K562 (cell line): Measurements from ENCODE around the gene HACL1. TPM values are rescaled to one million over a fixed set of nuclear protein-coding genes. Genes with fewer than 3 reads are reported as not detected.

ENCODE experiments used
- BCL6 ChIP-seq: fragments of 250-450 bp; sonication (Bioruptor Pico); IDR thresholded peaks from 2 replicates; pipeline ENCODE4 v1.4.0; 2020
- CEBPB ChIP-seq: fragments of 450-650 bp; IDR thresholded peaks from 2 replicates; pipeline ENCODE4 v1.6.1; 2016; ENCODE audit warnings: missing genetic modification characterization, missing compliant biosample characterization
- DACH1 ChIP-seq: fragments of 450-650 bp; IDR thresholded peaks from 2 replicates; pipeline ENCODE4 v1.6.1; 2018; ENCODE audit not compliant: partially characterized antibody
- ETS2 ChIP-seq: IDR thresholded peaks from 2 replicates; pipeline ENCODE4 v1.6.1; 2016; ENCODE audit warnings: borderline replicate concordance, missing genetic modification characterization, mild to moderate bottlenecking, moderate library complexity, missing compliant biosample characterization; ENCODE audit not compliant: poor library complexity, severe bottlenecking
- HIVEP1 ChIP-seq: fragments of 250-450 bp; sonication (Bioruptor Pico); IDR thresholded peaks from 2 replicates; pipeline ENCODE4 v1.4.0; 2020; ENCODE audit warnings: mild to moderate bottlenecking
- IRF1 ChIP-seq: sonication (generic); formaldehyde crosslinking; IDR thresholded peaks from 2 replicates; pipeline ENCODE4 v1.8.0; 2022; ENCODE audit warnings: missing genetic modification reagents, mild to moderate bottlenecking, borderline replicate concordance
- MTA2 ChIP-seq: fragments of 450-650 bp; IDR thresholded peaks from 2 replicates; pipeline ENCODE4 v1.6.1; 2016; ENCODE audit warnings: low read depth
- NBN ChIP-seq: fragments of 450-650 bp; IDR thresholded peaks from 2 replicates; pipeline ENCODE4 v1.6.1; 2016; ENCODE audit warnings: low read depth, mild to moderate bottlenecking
- PHF20 ChIP-seq: fragments of 450-650 bp; IDR thresholded peaks from 2 replicates; pipeline ENCODE4 v1.6.1; 2018; ENCODE audit not compliant: partially characterized antibody
- PHF8 ChIP-seq: fragments of 200-600 bp; sonication (generic); IDR thresholded peaks from 2 replicates; pipeline ENCODE4 v1.6.1; 2012; ENCODE audit warnings: mixed run types, mild to moderate bottlenecking, inconsistent platforms, low read length, moderate library complexity, borderline replicate concordance
- RB1 ChIP-seq: fragments of 450-650 bp; IDR thresholded peaks from 2 replicates; pipeline ENCODE4 v1.6.1; 2017; ENCODE audit warnings: low read depth, mild to moderate bottlenecking
- REST ChIP-seq, 2 experiments: fragments of 450-650 bp; formaldehyde crosslinking in 1 of 2; IDR thresholded peaks; 2 replicates each; pipeline versions ENCODE4 v1.4.0 to v1.6.1; 2014 to 2020; ENCODE audit warnings: mild to moderate bottlenecking in 2 of 2, borderline replicate concordance in 1 of 2, low read depth in 1 of 2
- SOX6 ChIP-seq: fragments of 450-650 bp; IDR thresholded peaks from 2 replicates; pipeline ENCODE4 v1.6.1; 2014; ENCODE audit warnings: mild to moderate bottlenecking
- SUPT5H ChIP-seq: fragments of 450-650 bp; IDR thresholded peaks from 2 replicates; pipeline ENCODE4 v1.6.1; 2016
- TFE3 ChIP-seq: fragments of 450-650 bp; formaldehyde crosslinking; IDR thresholded peaks from 2 replicates; pipeline ENCODE4 v1.4.0; 2020; ENCODE audit warnings: mild to moderate bottlenecking, mixed read lengths
- USF1 ChIP-seq: sonication (generic); formaldehyde crosslinking; IDR thresholded peaks from 2 replicates; pipeline ENCODE4 v1.9.0; 2022; ENCODE audit warnings: mild to moderate bottlenecking, missing genetic modification reagents
- ZNF445 ChIP-seq: fragments of 250-450 bp; sonication (Bioruptor Pico); IDR thresholded peaks from 2 replicates; pipeline ENCODE4 v1.4.0; 2020; ENCODE audit warnings: low read depth, mild to moderate bottlenecking, moderate library complexity
- ZNF561 ChIP-seq: fragments of 450-650 bp; formaldehyde crosslinking; conservative IDR thresholded peaks from 2 replicates; pipeline ENCODE4 v1.4.0; 2020; ENCODE audit warnings: mild to moderate bottlenecking, moderate library complexity
- polyA plus RNA-seq, 8 experiments: library from polyadenylated mRNA; depleted of rRNA in 4 of 8; stranded (reverse) in 5 of 8; unstranded in 3 of 8; fragments of >200 nt; fragmentation: Nextera tagmentation in 2 of 8; fragmentation: Illumina TruSeq in 1 of 8; extraction: Ambion mirVana in 2 of 8; extraction: Trizol in 1 of 8; gene quantifications; 2 replicates each; pipeline versions ENCODE4 v1.2.1 to v1.2.3, GENCODE V29; 2011 to 2014; ENCODE audit warnings: inconsistent platforms in 1 of 8, missing spikeins in 1 of 8
- total RNA-seq, 7 experiments: library from RNA; depleted of rRNA in 6 of 7; stranded (reverse); fragments of >200 nt in 6 of 7; fragmentation: Illumina TruSeq in 2 of 7; extraction: Trizol in 2 of 7; gene quantifications; 2 replicates each; pipeline versions ENCODE4 v1.2.1 to v1.2.3, GENCODE V29; 2011 to 2021; ENCODE audit warnings: low replicate concordance in 1 of 7

Gene HACL1
- total and polyA plus RNA-seq, 9 of the 15 experiments (the other 6 are each of a cell fraction or from before 2014, with no cell fraction given), result 18.9 to 61.5 (median 30.5) TPM

- TF ChIP-seq DACH1, result peak; percentile 66
- no peak for TF ChIP-seq PHF20
- TF ChIP-seq TFE3 (CRISPR knock-in tag), result no peak
- no peak for TF ChIP-seq MTA2
- no peak for TF ChIP-seq ETS2 (tag)
- TF ChIP-seq SOX6, result no peak
- no peak for TF ChIP-seq SUPT5H
- TF ChIP-seq HIVEP1 (CRISPR knock-in tag), result no peak
- TF ChIP-seq CEBPB (tag), result no peak
- 0 out of 2 replicates have a peak, but pooled peaks have one; percentile 28 for TF ChIP-seq RB1
- TF ChIP-seq NBN, result no peak
- no peak for TF ChIP-seq ZNF445 (CRISPR knock-in tag)
- no peak for TF ChIP-seq IRF1 (CRISPR knock-in tag)
- TF ChIP-seq REST (IDR thresholded peaks at IDR 0.05; ENCODE audit: borderline replicate concordance), result peak; percentile 49; the same call in 1 of the 2 replicates
- no peak for TF ChIP-seq REST (CRISPR knock-in tag; IDR thresholded peaks at IDR 0.05; ENCODE audit: low read depth)
- no peak for TF ChIP-seq PHF8
- TF ChIP-seq BCL6 (CRISPR knock-in tag), result no peak
- no peak for TF ChIP-seq USF1 (CRISPR knock-in tag)
- TF ChIP-seq ZNF561, result no peak
Observed at GRCh38 chr3:15557511-15557946, 43.8 kb downstream of the HACL1 start (continued).
